T-helper 2 cell treated with Interferon-gamma antibody and Interleukin-4, amounts not matched to agents 5 μg/mL and 100 μg/mL, for 36 hours (primary cell): ENCODE measurements around the gene TBC1D5.

Experiments used
- DNase-seq: peaks from one replicate; pipeline ENCODE4 v3.0.0; 2021; ENCODE audit warnings: low spot score
- H3K27ac Mint-ChIP-seq: one replicate; pipeline ENCODE4 v1.8.0; 2021; ENCODE audit warnings: mild to moderate bottlenecking, mixed read lengths
- H3K27me3 Mint-ChIP-seq: one replicate; pipeline ENCODE4 v1.8.0; 2021; ENCODE audit warnings: low read depth, mixed read lengths
- H3K36me3 Mint-ChIP-seq: one replicate; pipeline ENCODE4 v1.8.0; 2021; ENCODE audit warnings: low read depth, mixed read lengths
- H3K4me1 Mint-ChIP-seq: one replicate; pipeline ENCODE4 v1.8.0; 2021; ENCODE audit warnings: low read depth, mixed read lengths
- H3K4me3 Mint-ChIP-seq: one replicate; pipeline ENCODE4 v1.8.0; 2022; ENCODE audit warnings: mild to moderate bottlenecking, moderate library complexity, mixed read lengths
- H3K9me3 Mint-ChIP-seq: one replicate; pipeline ENCODE4 v1.8.0; 2021; ENCODE audit warnings: mixed read lengths

TBC1D5 gene

DNA sequence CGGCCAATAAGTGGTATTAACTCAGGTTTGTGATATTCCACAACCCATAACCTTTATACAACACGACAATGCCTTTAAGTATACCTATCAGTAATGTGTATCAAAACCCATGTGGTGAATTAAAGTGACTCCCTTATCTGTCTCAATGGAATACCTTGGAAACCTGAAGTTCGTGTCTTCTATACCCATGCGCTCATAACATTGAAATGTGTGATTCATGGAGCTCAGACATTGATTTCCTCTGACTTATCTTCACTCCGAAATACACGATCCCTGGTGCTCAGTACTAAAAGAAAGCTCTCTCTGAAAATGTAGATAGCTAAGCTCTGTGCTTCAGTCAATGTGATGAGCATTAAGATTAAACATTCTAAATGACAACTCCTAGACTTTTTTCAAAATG is 140.3 kb downstream of the TBC1D5 start:
- Mint-ChIP-seq H3K36me3 (peaks cover 2% of the 10 kb centered on the region), H3K27ac (no peak overlapping the region), H3K4me3 (no peak overlapping the region), H3K27me3 (no peaks in the 10 kb centered on the region), H3K9me3 (no peaks in the 10 kb centered on the region), H3K4me1 (peaks cover 11% of the 10 kb centered on the region)
- no peak for DNase-seq

DNA sequence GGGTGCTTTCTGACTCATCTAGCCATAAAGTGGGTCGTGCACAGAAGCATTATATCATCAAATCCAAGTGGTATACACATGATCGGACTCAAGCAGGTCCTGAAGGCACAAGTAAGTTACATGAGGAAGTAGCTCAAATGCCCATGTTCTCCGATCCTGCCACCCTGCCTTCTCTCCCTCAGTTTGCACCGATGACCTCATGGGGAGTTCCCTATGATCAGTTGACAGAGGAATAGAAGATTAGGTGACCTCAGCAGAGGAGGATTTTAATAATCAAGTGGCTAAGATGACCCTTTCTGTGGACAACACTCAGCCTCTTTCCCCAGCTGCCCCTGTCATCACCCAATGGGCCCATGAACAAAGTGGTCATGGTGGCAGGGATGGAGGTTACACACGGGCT is 149.5 kb downstream of the TBC1D5 start:
- no peak overlapping the region for H3K4me3 Mint-ChIP-seq
- H3K9me3 Mint-ChIP-seq = peaks cover 16% of the 10 kb centered on the region
- H3K27me3 Mint-ChIP-seq = no peaks in the 10 kb centered on the region
- DNase-seq = no peak
- H3K36me3 Mint-ChIP-seq = peaks cover 26% of the 10 kb centered on the region
- no peak overlapping the region for H3K27ac Mint-ChIP-seq
- H3K4me1 Mint-ChIP-seq = no peaks in the 10 kb centered on the region

GRCh38 chr3:17590465-17590864 is 152.0 kb downstream of the TBC1D5 start:
- Mint-ChIP-seq H3K9me3 (peaks cover 16% of the 10 kb centered on the region), H3K4me1 (no peaks in the 10 kb centered on the region), H3K27ac (no peak overlapping the region), H3K4me3 (no peak overlapping the region), H3K36me3 (peaks cover 24% of the 10 kb centered on the region), H3K27me3 (no peaks in the 10 kb centered on the region)
- no peak for DNase-seq

GRCh38 chr3:17589888-17590287 is 152.5 kb downstream of the TBC1D5 start:
- H3K4me1 Mint-ChIP-seq = no peaks in the 10 kb centered on the region
- no peak overlapping the region for H3K27ac Mint-ChIP-seq
- no peaks in the 10 kb centered on the region for H3K27me3 Mint-ChIP-seq
- peaks cover 24% of the 10 kb centered on the region for H3K36me3 Mint-ChIP-seq
- peaks cover 16% of the 10 kb centered on the region for H3K9me3 Mint-ChIP-seq
- no peak for DNase-seq
- H3K4me3 Mint-ChIP-seq = no peak overlapping the region

DNA sequence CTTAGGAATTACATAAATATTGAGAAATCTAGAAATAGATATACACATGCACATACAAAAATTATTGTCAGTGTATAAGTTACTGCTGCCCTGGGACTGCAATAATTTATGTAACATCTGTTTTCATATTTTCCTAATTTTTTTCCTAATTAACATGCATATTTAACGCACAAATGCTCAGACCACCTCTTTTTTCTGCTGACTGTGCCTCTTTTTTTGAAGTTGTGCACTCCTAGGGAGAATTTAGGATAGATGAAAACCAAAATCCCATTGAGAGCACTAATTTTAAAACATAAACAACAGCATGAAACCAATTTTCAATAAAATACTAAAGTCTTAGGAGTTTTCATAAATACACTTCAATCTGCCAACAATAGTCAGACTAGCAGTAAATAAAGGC is 154.0 kb downstream of the TBC1D5 start:
- Mint-ChIP-seq H3K4me1 (no peaks in the 10 kb centered on the region), H3K27me3 (no peaks in the 10 kb centered on the region), H3K27ac (no peak overlapping the region), H3K36me3 (peaks cover 18% of the 10 kb centered on the region), H3K4me3 (no peak overlapping the region), H3K9me3 (peaks cover 16% of the 10 kb centered on the region)
- no peak for DNase-seq

GRCh38 chr3:17585394-17586325 is 156.8 kb downstream of the TBC1D5 start:
- Mint-ChIP-seq H3K9me3 (peaks cover 14% of the 10 kb centered on the region), H3K4me1 (no peaks in the 10 kb centered on the region), H3K27ac (no peak overlapping the region), H3K4me3 (no peak overlapping the region), H3K36me3 (peaks cover 13% of the 10 kb centered on the region), H3K27me3 (no peaks in the 10 kb centered on the region)
- no peak for DNase-seq

DNA sequence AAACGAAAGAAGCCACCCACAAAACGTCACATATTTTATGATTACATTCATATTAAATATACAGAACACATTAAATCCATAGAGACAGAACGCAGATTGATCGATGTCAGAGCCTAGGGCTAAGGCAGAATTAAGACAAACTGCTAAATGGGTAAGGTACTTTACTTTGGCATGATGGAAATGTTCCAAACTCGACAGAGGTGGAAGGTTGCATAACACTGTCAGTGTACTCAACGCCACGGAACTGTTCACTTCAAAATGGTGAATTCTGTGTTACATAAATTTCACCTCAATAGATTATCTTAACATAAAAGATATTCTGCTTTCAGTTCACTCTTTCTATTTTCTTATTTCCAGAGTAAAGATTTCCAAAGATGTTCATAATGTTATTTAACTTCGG is 158.4 kb downstream of the TBC1D5 start:
- H3K4me3 Mint-ChIP-seq = no peak overlapping the region
- no peaks in the 10 kb centered on the region for H3K36me3 Mint-ChIP-seq
- H3K4me1 Mint-ChIP-seq = no peaks in the 10 kb centered on the region
- H3K27me3 Mint-ChIP-seq = no peaks in the 10 kb centered on the region
- no peaks in the 10 kb centered on the region for H3K9me3 Mint-ChIP-seq
- no peak for DNase-seq
- H3K27ac Mint-ChIP-seq = no peak overlapping the region

- no peaks in the 10 kb centered on the region for H3K27me3 Mint-ChIP-seq
- H3K36me3 Mint-ChIP-seq = no peaks in the 10 kb centered on the region
- H3K4me1 Mint-ChIP-seq = peaks cover 2% of the 10 kb centered on the region
- no peaks in the 10 kb centered on the region for H3K9me3 Mint-ChIP-seq
- H3K4me3 Mint-ChIP-seq = no peak overlapping the region
- no peak overlapping the region for H3K27ac Mint-ChIP-seq
- DNase-seq = no peak
These were observed 158.9 kb downstream of the TBC1D5 start for GRCh38 chr3:17583530-17583929.

DNA sequence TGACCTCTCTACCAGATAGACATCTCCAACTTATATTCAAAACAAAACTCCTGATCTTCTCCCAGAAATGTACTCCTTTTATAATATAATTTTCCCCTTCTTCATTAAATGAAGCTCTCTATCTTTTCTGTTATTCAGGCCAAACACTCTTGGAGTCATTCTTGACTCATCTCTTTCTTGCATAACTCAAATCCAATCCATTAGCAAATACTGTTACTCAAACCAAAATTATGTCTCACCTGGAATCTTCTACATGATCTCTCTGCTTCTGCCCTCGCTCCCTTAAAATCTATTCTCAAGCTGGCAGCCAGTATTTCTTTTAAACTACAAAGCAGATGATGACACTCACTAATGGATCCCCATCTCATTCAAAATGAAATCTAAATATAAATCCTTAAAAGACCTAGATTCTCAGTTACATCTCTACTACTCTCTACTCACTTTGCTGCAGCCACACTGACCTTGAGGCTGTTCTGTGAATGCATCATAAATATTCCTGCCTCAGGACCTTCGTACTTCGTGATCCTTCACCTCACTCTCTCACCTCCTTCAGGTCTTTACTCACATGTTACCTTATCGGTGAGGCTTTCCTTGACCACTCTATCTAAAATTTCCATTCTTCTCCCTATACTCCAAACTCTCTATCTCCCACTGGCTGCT is 160.9 kb downstream of the TBC1D5 start:
- Mint-ChIP-seq H3K4me3 (no peak overlapping the region), H3K27ac (no peak overlapping the region), H3K4me1 (peaks cover 8% of the 10 kb centered on the region), H3K36me3 (no peaks in the 10 kb centered on the region), H3K27me3 (peaks cover 3% of the 10 kb centered on the region), H3K9me3 (no peaks in the 10 kb centered on the region)
- DNase-seq = no peak

GRCh38 chr3:17580901-17581300 is 161.5 kb downstream of the TBC1D5 start:
- H3K36me3 Mint-ChIP-seq = no peaks in the 10 kb centered on the region
- peaks cover 8% of the 10 kb centered on the region for H3K4me1 Mint-ChIP-seq
- H3K27me3 Mint-ChIP-seq = peaks cover 3% of the 10 kb centered on the region
- no peaks in the 10 kb centered on the region for H3K9me3 Mint-ChIP-seq
- H3K27ac Mint-ChIP-seq = no peak overlapping the region
- DNase-seq = peak; percentile 19
- H3K4me3 Mint-ChIP-seq = no peak overlapping the region

DNA sequence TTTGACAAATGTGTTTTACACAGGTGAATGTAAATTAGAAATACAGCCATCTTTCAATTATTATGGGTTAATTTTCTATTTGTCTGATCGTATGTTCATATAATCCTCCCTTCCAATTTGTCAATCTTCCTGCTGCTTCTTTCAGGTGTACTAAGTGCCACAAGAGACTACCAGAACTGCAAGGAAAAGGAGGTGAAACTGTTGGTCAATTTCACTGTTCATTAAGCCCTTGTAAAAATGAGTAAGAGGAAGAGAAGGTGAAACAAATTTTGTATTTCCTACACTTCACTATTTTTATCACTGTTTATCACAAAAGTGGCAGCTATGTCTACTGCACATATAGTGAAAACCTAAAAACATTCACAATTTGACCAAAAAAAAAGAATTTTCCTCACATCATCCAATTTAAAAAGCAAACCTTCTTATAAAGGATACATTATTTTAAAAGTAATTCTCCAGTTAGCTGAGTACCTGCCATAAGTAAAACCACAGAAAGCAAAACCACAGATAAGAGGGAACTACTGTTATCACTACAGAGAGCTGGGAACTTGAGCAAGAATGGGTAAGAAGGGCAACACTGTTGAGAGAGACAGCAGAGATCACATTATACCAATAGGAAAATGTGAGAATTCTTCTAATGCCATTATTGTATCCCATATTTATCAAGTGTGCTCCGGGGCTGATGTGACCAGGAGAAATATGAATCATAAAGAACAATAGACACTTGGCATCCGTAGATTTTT is 163.0 kb downstream of the TBC1D5 start:
- DNase-seq = peak; percentile 12
- H3K27me3 Mint-ChIP-seq = peaks cover 3% of the 10 kb centered on the region
- no peaks in the 10 kb centered on the region for H3K36me3 Mint-ChIP-seq
- H3K9me3 Mint-ChIP-seq = no peaks in the 10 kb centered on the region
- H3K4me3 Mint-ChIP-seq = no peak overlapping the region
- peak overlapping the region; percentile 34 for H3K27ac Mint-ChIP-seq
- H3K4me1 Mint-ChIP-seq = peaks cover 11% of the 10 kb centered on the region

DNA sequence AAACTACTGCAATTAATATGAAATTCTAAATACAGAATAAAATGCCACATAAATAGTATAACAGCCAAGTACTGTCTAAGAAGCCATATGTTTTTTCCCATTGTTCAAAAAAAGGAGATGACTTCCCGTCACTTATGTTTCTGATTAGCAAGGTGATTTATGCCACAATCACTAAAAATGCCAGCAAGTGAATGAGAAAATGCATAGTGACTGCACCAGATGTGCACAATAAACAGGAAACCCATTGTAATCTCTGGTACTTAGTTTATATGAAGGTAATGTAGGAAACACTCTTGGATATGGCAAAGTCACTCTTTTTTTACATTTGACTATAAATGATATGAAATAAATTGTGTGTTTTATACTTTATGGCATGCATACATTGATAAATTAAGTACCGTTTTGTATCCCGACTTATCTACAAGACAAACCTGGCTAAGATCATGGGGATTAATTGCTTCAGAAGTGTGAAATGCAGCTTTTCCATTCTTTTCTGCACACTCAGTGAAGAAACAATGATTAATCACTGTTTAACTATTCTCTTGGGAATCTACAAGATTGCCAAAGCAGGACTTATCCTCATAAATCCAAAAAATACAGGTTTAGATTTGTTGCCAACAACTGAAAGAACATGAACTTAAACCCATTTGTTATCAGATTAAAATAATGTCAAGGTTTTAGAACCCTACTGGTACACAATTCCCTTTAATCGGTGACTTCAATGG is 164.5 kb downstream of the TBC1D5 start:
- Mint-ChIP-seq H3K27ac (no peak overlapping the region), H3K4me3 (no peak overlapping the region), H3K9me3 (no peaks in the 10 kb centered on the region), H3K27me3 (peaks cover 3% of the 10 kb centered on the region), H3K36me3 (no peaks in the 10 kb centered on the region), H3K4me1 (peaks cover 16% of the 10 kb centered on the region)
- no peak for DNase-seq

- Mint-ChIP-seq H3K4me3 (no peak overlapping the region), H3K9me3 (no peaks in the 10 kb centered on the region), H3K27ac (no peak overlapping the region), H3K27me3 (peaks cover 3% of the 10 kb centered on the region), H3K4me1 (peaks cover 14% of the 10 kb centered on the region), H3K36me3 (no peaks in the 10 kb centered on the region)
- DNase-seq = no peak
These were observed 169.0 kb downstream of the TBC1D5 start for GRCh38 chr3:17573396-17573795.
